Femur (tissue), 1 donor: ENCODE measurements around the gene ACHE.
A peak's percentile ranks its signal among the peaks of the same experiment; 100 is the strongest.

Experiments
- DNase-seq: peaks from one replicate; pipeline ENCODE4 v3.0.0-alpha.2; 2017

Gene ACHE

DNA sequence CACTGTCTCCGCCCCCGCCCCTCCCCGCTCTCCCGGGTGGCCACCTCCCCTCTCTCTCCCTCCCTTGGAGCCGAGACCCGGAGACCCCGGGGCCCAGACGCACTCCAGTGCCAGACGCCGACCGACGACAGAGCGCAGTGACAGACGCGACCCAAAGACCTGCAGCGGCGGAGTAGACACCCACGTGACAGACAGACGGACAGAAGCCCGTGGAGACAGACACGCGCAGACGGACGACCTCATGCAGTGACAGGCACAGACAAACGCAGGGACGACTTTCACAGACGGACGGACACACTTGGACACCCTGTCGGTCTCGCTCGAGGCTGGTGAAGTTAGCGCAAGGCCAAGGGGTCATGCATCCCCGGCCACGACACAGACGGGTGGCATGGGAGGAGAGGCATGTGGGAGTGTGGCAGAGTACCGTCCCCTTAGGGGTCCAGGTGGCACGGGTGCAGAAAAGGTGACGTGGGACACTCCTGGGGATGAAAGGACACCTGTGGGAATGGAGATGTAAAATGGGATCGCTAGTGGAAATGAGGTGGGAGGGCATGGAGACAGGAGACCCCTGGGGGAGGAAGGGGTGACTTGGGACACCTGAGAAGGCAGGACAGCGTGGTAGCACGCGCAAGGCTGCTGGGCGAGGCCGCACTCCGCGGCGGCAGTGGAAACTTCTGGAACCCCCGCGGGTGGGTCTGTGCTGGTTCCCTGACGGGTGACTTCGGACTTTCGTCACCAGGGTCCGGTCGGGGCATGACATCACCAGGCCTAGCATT, 456 bp upstream of the ACHE start:
- peak; percentile 56 for DNase-seq

DNA sequence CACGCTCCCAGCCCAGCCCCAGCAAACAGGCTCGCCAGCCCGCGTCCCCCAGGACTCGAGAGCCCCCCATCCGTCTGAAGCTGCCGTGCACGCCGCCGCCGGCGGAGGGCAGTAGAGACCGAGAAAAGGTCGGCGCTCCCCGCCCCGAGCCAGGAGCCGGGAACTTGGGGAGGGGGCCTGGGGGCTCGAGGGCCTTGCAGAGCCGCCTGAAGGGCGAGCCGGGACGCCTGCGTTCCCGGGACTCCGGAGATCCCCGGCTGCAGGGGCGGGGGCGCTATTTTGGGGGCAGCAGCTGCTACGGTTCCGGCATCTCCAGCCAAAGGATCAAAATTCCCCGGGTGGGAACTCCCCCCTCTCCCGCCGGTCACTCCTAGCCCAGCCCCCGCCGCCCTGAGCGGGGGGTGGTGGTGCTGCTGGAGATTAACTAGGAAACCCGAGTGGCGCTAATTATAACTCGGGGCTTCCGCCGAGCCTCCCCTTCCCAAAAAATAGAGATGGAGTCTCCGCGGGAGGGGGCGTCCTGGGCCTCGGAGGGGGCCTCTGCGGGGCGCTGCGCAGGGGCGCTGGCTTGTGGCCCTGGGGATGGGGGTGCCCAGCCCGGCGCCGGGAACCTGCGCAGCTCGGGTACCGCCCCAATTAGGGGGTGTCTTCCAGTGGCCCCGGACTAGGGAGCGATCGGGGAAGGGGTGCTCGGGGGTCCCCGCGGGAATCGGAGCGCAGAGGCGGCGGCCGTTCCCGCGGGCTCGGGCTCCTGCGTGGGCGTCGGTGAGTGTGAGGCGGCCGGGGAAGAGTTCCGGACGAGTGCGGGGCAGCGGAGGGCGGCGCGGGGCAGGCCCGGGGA, 608 bp downstream of the ACHE start:
- peak; percentile 77 for DNase-seq

DNA sequence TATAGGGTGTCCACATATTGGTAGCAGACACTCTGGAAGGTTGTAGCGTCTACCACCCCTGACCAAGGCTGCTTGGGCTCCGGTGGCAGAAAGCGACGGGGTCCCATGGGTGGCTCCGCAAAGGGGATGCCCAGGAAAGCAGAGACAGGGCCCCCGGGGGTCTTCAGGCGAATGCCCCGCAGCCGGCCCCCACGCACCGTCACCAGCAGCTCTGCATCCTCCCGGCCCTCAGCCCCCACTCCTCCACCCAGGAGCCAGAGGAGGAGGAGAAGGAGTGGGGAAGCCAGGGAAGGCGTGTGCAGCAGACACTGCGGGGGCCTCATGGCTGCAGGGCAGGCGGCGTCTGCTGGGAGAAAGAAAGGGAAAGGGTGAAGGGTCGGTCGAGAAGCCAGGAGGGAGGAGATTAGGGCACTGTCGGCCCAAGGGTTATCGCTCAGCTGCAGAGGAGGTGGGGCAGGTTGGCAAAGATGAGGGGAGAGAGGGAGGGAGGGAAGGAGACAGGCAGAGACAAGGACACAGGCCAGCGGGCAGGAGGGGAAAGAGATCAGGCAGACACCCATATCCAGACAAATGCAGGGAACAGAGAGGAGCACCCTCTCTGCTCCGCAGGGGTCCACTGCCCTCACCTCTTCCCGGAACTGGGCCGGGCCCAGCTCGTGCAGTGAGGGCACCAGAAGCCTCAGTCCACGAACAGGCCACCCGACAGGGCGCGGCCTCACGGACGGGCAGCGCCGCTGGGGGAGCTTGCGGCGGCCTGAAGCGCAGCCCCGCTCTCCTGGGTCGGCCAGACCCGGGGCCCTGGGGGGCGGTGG, 1.6 kb downstream of the ACHE start:
- peak; percentile 48 for DNase-seq

DNA sequence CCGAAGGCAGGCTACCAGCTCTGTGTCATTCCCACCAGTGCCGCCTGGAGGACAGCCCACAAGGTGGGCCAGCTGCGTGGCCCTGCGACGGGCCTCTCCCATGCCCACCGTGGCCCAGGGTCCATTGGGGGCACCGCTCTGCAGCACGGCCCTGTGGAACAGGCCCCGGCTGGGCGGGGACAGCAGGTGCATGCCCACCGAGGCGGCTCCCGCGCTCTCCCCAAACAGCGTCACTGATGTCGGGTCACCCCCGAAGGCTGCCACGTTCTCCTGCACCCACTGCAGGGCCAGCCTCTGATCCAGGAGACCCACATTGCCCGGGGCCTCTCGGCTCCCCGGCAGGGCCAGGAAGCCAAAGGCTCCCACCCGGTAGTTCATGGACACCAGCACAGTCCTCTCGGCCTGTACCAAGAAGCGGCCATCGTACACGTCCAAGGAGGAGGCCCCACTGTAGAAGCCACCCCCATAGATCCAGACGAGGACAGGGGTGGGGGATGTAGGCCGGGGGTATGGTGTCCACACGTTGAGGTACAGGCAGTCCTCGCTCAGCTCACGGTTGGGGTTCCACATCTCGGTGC, 2.3 kb downstream of the ACHE start:
- DNase-seq = no peak

DNA sequence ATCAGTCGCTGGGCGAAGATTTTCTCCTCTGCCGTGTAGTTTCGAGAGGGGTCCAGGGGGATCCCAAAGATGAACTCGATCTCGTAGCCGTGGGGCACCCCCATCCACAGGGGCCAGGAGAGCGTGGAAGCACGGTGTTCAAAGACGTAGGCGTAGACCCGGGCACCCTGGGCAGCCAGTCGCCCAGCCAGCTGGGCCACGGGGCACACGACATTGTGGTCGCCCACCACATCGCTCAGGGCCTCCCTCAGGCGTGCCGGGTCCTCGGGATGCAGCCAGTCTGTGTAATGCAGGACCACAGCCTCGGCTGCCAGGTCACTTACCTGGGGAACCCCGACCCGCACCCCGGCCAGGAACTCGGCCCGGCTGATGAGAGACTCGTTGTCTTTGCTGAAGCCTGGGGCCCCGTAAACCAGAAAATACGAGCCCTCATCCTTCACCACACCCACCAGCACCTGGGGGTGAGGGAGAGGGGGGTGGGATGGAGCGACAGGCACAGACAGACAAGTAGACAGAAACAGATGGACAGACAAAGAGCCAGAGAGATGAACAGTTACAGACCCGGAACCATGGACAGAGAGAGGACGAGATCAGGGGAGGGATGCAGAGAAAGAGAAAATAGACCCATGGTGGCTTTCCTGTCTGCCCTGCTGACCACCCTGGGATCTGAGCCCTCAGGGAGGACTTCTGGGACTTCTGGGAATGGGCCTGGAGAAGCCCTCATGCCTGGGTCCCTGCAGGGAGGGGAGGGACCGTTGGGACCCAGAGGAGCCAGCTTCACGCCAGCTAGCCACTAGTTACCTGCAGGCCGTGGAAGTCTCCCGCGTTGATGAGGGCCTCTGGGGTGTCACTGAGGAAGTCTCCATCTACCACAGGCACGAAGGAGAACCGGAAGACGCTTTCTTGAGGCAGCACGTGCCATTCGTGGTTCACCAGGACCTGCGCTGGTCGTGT, 3.0 kb downstream of the ACHE start:
- peak; percentile 29 for DNase-seq

DNA sequence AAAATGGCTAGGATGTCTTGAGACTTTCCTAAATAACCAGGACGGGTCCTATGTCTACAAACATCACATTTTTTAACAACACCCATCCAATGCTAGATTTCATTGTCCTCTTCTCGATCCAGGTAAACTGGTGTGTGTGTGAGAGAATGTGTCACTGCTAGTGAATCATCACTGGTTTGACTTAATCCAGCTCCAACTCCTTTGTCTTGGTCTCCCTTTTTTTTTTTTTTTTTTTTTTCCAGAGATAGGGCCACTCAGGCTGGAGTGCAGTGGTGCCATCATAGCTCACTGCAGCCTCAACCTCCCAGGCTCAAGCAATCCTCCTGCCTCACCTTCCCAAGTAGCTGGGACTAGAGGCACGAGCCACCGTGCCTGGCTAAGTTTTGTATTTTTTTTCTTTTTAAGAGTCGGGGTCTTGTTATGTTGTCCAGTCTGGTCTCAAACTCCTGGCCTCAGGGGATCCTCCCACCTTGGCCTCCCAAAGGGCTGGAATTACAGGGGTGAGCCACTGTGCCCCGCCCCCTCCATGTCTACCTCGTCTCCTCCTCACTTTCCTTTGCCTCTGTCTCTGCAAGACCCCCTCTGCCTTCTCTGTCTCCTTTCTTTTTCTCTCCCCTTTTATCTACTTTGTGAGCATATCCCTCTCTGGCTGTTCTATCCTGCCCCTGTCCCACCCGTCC, 4.0 kb downstream of the ACHE start:
- no peak for DNase-seq

DNA sequence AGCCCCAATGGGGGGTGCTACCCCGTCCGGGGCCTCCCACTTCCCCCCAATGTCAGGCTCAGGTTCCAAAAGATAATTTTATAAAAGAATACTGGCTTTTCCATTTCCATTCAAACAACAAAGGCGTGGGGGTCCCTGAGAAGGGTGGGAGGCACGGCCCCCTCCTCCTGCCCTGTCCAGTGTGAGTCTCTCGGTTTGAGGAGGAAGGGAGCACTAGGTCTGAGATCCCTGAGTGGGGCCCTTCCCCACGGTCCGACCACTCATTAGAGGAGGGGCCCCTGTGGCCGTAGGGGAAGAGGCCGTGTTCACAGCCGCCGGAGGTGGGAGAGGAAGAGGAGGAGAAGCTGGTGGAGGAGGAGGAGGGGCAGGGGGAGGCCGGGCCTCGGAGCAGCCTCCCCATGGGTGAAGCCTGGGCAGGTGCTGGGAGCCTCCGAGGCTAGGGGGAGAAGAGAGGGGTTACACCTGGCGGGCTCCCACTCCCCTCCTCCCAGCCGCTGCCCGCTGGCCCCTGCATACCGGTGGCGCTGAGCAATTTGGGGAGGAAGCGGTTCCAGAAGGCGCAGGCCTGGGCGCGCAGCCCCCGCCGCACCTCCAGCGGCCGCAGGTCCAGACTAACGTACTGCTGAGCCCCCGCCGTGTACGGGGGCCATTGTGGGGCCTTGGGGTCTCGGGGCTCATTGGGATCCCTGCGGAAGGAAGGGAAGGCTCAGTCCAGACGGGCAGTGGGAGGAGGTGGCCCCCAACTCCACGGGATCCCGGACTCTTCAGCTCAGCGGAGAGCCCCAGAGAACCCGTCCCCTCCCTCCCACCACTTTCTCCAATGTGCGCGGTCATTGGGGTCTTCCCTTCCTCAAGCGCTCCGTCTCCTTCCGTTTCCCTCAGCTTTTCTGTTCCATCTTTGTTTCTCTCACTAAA, 4.8 kb downstream of the ACHE start:
- peak; percentile 57 for DNase-seq

DNA sequence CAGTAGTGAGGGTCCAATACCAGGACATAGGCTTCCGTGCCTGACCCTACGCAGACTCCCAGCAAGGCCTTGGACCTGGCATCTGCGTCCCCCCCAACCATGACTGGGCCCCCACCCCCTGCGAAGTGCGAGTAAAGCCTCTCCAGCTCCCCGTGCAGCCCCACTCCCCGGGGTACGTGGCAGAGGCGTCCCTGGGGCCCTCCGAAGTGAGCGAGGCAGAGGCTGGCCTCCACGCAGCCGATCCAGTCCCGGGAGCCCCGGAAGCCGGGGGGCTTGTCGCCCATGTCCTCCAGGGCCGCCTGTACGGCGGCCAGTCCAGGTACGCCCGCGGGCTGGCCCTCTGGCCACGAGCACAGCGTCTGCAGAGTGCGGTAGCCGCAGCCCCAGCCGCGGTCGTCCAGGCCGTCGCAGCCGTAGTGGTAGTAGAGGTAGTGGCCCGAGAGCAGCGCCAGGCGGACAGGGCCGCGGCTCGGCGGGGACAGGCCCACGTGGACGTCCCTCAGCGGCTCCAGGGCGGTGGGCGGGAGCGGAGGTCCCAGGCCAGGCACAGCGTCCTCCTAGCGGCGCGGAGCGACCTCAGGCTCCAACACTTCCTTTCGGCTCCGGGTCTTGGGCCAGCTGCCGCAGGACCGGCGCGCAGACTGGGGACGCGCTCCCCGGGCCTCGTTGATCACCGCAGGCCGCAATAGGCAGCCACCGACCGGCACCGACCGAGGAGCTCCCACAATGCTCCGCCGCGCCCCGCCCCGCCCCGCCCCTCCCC, 6.5 kb downstream of the ACHE start, which contains the start of gene UFSP1:
Gene UFSP1, minus strand, starts transcription at position 728 of the 763 bp plus-strand sequence. Its CDS starts 444 bp downstream, at position 284.
- DNase-seq = peak; percentile 49

DNA sequence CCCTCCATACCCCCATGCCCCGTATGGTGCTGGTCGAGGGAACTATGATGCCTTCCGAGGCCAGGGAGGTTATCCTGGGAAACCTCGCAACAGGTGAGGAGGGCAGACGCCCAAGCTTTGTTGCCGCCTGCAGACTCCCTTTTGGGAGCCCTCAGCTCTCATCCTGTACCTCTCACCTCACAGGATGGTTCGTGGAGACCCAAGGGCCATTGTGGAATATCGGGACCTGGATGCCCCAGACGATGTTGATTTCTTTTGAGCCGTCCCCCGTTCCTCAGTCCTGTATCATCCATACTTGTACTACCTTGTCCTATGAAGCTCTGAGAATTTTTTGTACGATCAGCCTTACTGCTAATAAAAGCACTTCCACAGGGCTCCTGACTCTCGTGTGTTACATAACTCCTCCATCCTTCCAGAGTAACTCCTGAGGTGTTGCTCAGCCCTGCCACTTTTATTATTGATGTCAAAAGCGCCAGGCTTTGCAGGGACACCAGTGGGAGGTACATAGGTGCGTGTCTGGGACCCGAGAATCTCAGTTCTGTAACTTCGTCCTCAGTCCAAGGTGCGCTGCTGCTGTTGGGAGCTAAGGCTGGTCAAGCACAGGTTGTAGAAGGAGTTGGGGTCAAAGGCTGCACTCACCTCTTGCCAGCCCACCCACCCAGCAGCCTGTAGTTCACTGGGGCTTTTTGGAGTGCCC, 7.2 kb downstream of the ACHE start:
- no peak for DNase-seq

DNA sequence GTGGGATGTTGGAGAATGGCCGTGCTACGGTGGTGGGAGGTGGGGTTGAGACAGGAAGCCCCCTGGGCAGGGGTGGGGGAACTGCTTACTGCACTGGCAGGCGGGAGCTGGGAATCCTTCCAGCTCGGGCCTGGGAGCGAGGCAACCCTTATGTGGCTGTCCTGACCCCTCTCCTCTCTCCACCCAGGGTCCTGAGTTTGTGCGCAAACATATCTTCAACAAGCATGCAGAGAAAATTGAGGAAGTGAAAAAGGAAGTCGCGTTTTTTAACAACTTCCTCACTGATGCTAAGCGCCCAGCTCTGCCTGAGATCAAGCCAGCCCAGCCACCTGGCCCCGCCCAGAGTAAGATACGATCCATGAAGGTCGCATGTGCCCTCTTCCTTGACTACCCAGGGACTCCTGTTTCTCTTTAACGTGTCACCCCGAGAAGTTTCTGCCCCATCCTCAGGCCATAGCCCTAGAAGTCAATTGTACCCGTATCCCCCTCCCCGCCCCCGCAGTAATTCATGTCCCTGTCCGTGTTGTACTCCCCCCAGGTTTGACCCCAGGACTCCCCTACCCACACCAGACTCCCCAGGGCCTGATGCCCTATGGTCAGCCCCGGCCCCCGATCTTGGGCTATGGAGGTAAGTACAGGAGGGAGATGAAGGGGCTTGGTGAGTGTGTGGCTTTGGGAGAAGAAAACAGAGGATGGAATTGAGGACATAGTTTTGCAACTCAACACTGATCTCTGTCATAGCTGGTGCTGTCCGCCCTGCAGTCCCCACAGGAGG, 8.0 kb downstream of the ACHE start:
- DNase-seq = peak; percentile 46

DNA sequence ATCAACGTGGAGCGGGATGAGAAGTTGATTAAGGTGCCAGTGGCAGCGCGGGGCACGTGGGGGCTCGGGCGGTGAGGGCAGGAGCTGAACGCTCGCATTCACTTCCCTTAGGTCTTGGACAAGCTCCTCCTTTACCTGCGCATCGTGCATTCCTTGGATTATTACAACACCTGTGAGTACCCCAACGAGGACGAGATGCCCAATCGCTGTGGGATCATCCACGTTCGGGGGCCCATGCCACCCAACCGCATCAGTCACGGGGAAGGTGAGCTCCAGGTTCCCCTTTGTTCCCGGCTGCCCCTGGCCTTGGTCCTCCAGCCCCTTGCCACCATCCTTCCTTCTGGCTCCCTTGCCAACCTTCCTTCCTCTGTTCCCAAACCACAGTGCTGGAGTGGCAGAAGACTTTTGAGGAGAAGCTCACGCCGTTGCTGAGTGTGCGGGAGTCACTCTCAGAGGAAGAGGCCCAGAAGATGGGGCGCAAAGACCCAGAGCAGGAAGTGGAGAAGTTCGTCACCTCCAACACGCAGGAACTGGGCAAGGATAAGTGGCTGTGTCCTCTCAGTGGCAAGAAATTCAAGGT, 8.7 kb downstream of the ACHE start:
- no peak for DNase-seq

DNA sequence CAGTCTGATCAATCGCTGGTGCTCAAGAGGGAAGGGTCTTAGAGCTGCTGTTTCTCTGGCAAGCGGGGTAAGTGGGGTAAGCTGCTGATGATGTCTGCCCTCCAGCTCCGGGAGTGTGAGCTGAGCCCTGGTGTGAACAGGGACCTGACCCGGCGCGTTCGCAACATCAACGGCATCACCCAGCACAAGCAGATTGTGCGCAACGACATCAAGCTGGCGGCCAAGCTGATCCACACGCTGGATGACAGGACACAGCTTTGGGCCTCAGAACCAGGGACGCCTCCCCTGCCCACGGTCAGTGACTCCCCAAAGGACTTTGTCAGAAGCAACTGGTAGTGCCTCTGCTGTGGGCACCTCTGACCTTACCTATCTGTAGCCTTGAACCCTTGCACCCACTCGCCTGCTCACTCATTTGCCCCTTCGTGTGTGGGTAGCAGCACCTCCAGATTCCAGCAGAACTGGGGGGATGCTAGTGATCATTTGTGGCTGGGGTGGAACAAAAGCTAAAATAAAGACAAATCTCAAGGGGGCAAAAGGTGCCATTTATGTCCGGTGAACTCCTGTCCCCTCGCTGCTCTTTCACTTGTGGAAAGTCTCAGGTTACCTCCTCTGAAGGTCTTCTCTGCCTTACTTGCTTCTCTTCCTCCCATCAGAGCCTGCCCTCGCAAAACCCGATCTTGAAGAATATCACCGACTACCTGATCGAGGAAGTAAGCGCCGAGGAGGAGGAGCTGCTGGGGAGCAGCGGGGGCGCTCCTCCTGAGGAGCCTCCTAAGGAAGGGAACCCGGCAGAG, 9.3 kb downstream of the ACHE start:
- DNase-seq = no peak

DNA sequence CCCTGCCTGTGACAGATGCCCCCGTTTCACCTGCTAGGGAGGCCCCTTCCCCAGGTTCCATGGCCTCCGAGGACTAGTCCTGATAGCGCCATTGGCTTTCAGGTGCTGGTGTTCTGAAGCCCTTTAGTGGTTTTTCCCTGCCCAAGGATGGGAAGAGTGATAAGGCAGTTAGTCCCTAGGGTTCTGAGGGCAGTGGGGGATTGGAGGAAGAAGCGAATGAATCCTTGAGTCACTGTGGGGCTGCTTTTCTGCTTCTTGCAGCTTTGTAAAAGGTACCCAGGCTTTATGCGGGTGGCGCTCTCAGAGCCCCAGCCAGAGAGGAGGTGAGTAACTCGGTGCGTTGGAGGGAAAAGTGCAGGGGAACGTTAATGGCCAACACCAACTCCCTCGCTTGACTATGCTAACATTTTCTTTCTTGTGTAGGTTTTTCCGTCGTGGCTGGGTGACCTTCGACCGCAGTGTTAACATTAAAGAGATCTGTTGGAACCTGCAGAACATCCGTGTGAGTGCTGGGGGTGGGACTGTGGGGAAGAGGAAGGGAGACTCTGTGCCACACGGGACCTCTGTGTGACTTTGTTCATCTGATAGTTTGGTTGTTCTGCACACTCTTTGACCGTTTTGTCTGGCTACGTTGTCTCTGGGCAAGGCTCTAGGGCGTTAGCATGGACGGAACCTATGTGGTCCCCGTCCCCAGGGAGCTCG, 10.1 kb downstream of the ACHE start:
- DNase-seq = no peak

DNA sequence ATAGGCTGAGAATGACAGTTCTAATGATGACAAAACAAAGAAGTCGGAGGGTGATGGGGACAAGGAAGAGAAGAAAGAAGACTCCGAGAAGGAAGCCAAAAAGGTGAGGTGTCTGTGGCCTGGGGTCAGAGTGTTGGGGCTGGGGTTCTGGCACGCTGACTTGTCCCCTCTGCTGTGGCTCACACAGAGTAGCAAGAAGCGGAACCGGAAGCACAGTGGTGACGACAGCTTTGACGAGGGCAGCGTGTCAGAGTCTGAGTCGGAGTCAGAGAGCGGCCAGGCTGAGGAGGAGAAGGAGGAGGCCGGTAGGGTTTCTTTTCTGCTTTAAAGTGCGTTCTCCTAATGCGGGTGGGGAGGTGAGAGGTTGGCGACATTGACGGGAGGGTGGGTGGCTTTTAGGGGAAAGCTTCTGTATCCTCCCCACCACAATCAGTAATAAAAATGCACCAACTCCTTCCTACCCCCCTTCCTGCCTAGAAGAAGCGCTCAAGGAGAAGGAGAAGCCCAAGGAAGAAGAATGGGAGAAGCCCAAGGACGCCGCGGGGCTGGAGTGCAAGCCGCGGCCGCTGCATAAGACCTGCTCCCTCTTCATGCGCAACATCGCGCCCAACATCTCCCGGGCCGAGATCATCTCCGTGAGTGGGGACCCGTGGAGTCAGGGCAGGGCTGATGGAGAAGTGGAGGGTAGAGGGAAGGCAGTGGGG, 10.8 kb downstream of the ACHE start:
- no peak for DNase-seq
